Measurements from ENCODE around the gene FOXF1. TPM values are rescaled to one million over a fixed set of nuclear protein-coding genes. Genes with fewer than 3 reads are reported as not detected.

The FOXF1 gene
- total RNA-seq, 6 experiments from 2014 or later, result 0.58 to 1.6 (median 1.2) TPM

GRCh38 chr16:86498155-86498670 lies 12.1 kb upstream of the FOXF1 start:
- 11% methylated on average over 21 of the region's 29 CpGs for WGBS (ENCODE audit: insufficient coverage, low coverage, low lambda C conversion rate, missing lambda C conversion rate)
- no peak for ATAC-seq
- TF ChIP-seq CTCF (IDR thresholded peaks at IDR 0.05) (no peak), POLR2A (IDR thresholded peaks at IDR 0.05) (no peak)
- H3K4me3 ChIP-seq, result no peak overlapping the region
- intact Hi-C loops (cut with DNase I), result no loop called here
- no peak overlapping the region for H3K27ac ChIP-seq
- H3K9me3 ChIP-seq, result no peaks in the 10 kb centered on the region
- DNase-seq, result no peak
- H3K36me3 ChIP-seq, result no peaks in the 10 kb centered on the region
- H3K4me1 ChIP-seq, result no peaks in the 10 kb centered on the region
- peaks cover 0 to 40% of the 10 kb centered on the region in 2 donors for H3K27me3 ChIP-seq

GRCh38 chr16:86498671-86499439 lies 11.5 kb upstream of the FOXF1 start:
- no peaks in the 10 kb centered on the region for H3K9me3 ChIP-seq
- intact Hi-C loops (cut with DNase I), result no loop called here
- H3K27me3 ChIP-seq, result peaks cover 0 to 40% of the 10 kb centered on the region in 2 donors
- 9% methylated on average over 37 of the region's 61 CpGs for WGBS (ENCODE audit: insufficient coverage, low coverage, low lambda C conversion rate, missing lambda C conversion rate)
- ATAC-seq, result no peak
- DNase-seq, result no peak
- no peaks in the 10 kb centered on the region for H3K4me1 ChIP-seq
- no peaks in the 10 kb centered on the region for H3K36me3 ChIP-seq
- no peak overlapping the region for H3K27ac ChIP-seq
- TF ChIP-seq POLR2A (IDR thresholded peaks at IDR 0.05) (no peak), CTCF (IDR thresholded peaks at IDR 0.05) (no peak)
- H3K4me3 ChIP-seq, result no peak overlapping the region

DNA sequence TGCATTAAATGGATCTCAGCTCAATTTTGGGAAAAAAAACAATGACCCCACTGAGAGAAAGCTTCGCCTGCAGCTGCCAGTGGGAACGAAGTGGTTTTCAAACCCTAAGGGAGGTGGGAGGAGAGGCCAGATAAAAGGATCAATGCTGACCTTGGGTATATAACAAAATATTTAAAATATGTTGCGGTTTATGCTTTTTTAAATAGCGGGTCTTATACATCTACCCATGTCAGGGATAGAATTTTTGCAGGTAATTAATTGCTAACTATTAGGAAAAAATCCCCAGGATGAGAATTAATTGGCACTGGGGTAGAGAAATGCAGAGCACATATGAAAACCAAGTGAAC lies 10.9 kb upstream of the FOXF1 start:
- Histone ChIP-seq H3K27me3 (peaks cover 0 to 40% of the 10 kb centered on the region in 2 donors), H3K4me3 (no peak overlapping the region), H3K9me3 (no peaks in the 10 kb centered on the region), H3K4me1 (no peaks in the 10 kb centered on the region), H3K27ac (no peak overlapping the region), H3K36me3 (no peaks in the 10 kb centered on the region)
- DNase-seq (no peak), ATAC-seq (no peak)
- TF ChIP-seq POLR2A (IDR thresholded peaks at IDR 0.05), result no peak
- TF ChIP-seq CTCF (IDR thresholded peaks at IDR 0.05), result no peak
- intact Hi-C loops (cut with DNase I), result no loop called here
- 10% methylated on average over 4 of the region's 4 CpGs for WGBS (ENCODE audit: insufficient coverage, low coverage, low lambda C conversion rate, missing lambda C conversion rate)

DNA sequence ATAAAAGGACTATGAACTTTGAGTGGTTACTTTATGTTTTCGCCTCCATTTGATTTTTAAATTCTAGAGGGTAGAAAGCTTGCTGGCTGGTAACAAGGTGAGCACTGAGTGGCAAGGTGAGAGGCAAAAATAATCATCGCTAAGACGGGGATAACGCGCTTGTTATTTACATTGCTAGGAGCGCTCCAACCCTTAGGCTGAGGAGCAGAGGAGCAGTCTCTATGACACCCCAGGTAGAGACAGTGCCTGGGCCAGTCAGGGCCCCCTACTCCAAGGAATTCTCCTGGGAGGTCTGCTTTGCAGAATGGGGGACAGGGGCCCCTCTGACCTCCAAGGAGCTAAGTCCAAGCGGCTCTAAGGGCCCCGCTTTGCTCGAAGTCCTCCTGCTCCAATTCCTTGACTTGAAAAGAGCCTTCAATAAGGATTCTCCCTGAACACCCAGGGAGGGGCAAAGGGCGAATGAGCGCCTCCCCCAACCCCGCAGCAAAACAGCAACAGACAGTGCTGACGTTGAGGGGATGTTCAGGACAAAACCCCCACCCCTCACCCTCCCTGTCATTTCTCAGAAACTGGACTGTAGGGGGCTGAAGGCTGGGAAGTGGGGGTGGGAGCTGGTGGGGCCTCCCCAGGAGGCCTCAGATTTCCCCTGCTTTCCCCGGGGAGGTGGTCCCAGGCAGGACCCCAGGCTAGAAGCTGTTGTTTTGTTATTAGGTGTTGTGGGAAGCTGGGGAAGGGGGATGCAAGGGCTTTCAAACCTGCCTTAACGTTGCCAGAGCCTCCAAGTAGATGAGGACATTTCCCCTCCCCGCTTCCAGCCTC lies 10.2 kb upstream of the FOXF1 start:
- H3K27me3 ChIP-seq, result peaks cover 0 to 43% of the 10 kb centered on the region in 2 donors
- no peaks in the 10 kb centered on the region for H3K36me3 ChIP-seq
- ATAC-seq (no peak), DNase-seq (no peak)
- H3K9me3 ChIP-seq, result no peaks in the 10 kb centered on the region
- no peak overlapping the region for H3K4me3 ChIP-seq
- no peaks in the 10 kb centered on the region for H3K4me1 ChIP-seq
- no peak overlapping the region for H3K27ac ChIP-seq
- TF ChIP-seq POLR2A (IDR thresholded peaks at IDR 0.05) (no peak), CTCF (IDR thresholded peaks at IDR 0.05) (no peak)
- intact Hi-C loops (cut with DNase I), result no loop called here
- 11% methylated on average over 11 of the region's 16 CpGs for WGBS (ENCODE audit: insufficient coverage, low coverage, low lambda C conversion rate, missing lambda C conversion rate)

Data from right lobe of liver (tissue), 6 donors.